ENCODE data around the gene ETS1.
A peak's percentile ranks its signal among the peaks of the same experiment; 100 is the strongest.

Gene ETS1

DNA sequence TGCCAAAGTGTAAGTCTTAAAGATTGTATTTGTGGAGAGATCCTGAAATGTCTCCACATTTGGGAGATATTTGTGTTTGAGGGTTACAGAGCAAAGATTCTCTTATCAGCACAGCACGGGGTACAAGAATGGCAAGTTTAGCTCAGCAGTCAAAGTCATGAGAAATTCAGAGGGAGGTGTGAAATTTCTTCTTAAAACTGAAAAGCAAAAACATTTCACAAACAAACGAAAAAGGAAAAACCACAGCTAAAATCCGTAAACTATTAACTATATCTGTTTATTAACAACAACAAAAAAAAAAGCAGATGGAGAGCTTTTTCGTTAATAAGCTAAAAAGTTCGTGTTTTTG is 40.9 kb upstream of the ETS1 start:
- Histone ChIP-seq H3K4me1 (peaks cover 56 to 100% (median 94%) of the 10 kb centered on the region in 10 experiments), H3K9me3 (replicated peaks in 1 of 11) (no peaks in the 10 kb centered on the region), H4K20me1 (no peaks in the 10 kb centered on the region), H3K4me2 (peak overlapping the region; percentile 59 to 88 (median 75); a peak in 21 of 22 replicates), H3K4me3 (no peak overlapping the region), H3K27ac (peak overlapping the region in 8 of 11 experiments; percentile 22 to 79 (median 64); a peak in 15 of 22 replicates), H3K9ac (peak overlapping the region in 7 of 11 experiments; percentile 5 to 63 (median 53); a peak in 12 of 22 replicates), H3K36me3 (no peaks in the 10 kb centered on the region), H3K27me3 (no peaks in the 10 kb centered on the region; a peak in 1 of 22 replicates)
- no peak for TF ChIP-seq Cebpa-rat (IDR thresholded peaks at IDR 0.05)

DNA sequence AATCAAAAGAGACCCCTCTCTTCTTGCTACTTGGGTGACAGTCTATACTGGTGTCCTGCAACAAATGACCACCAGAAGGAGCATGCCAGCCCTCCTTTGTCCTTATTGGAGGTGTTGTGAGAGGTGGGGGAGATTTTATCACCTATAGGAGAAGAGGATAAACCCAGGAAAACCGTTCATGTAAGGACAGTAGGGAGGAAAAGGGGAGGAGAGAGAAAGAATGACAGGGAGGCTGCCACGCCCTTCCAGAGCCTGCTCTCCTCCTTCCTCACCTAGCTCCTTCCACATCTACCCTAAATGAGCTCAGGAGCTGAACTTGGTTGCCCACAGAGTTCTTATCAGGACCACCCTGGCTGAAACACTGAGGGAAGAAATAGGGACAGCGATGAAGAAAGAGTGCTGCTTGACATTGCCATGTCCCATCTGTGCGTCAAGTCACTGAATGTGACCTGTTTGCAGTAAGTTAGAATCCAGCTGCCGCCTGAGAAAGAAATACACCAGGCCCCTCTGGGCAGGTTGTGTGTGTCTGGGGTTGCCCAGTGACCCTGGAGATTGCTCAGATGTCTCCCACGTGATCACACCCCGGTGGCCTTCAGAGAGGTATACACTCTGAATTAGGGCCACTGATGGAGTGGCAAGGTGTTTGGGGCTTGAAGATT is 40.4 kb upstream of the ETS1 start:
- H3K4me3 ChIP-seq = no peak overlapping the region
- no peaks in the 10 kb centered on the region for H3K9me3 ChIP-seq (replicated peaks in 1 of 11)
- H3K9ac ChIP-seq = peak overlapping the region in 7 of 11 experiments; percentile 5 to 63 (median 53); a peak in 11 of 22 replicates
- no peaks in the 10 kb centered on the region for H3K36me3 ChIP-seq
- peak overlapping the region in 8 of 11 experiments; percentile 22 to 79 (median 64); a peak in 15 of 22 replicates for H3K27ac ChIP-seq
- H4K20me1 ChIP-seq = no peaks in the 10 kb centered on the region
- H3K4me1 ChIP-seq = peaks cover 56 to 100% (median 96%) of the 10 kb centered on the region in 10 experiments
- H3K27me3 ChIP-seq = no peaks in the 10 kb centered on the region; a peak in 1 of 22 replicates
- peak overlapping the region; percentile 59 to 88 (median 75) for H3K4me2 ChIP-seq
- TF ChIP-seq Cebpa-rat (IDR thresholded peaks at IDR 0.05) = no peak

DNA sequence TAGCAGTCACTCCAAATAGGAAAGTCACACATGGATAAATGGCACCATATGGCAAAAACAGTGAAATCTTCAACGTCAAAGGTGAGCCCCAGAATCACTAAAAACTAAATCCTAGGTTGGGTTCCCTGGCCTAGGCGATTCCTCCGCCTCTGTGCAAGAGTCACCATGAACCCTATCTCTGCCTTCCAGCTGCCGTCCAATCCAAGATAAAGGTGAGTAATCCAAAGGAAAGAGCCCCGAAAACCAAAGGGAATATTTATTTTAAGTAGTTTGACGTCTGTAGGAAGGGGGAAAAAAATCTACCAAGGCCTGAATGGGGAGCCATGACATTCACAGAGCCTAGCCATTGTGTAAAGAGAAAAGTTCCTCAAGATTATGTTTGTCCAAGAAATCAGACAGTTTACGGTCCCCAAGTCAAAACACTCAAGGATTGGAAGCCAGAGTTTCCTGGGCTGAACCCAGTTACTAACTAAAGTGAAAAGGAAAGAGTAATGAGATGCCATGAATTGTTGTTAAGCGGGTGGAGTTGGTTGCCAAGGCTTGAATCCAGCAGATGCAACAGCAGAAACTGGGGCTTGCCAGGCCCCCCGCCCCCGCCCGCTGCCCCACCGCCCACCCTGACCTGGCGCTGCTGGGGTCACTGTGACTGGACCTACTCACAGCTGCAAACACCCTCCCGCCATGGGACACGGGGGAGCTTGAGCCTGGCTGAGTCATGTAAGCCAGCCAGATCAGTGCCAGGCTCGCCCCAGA is 39.7 kb upstream of the ETS1 start:
- no peak for TF ChIP-seq Cebpa-rat (IDR thresholded peaks at IDR 0.05)
- Histone ChIP-seq H3K4me3 (no peak overlapping the region), H3K27me3 (no peaks in the 10 kb centered on the region; a peak in 1 of 22 replicates), H3K4me1 (peaks cover 60 to 100% (median 96%) of the 10 kb centered on the region in 10 experiments), H3K9me3 (replicated peaks in 1 of 11) (no peaks in the 10 kb centered on the region), H3K4me2 (peak overlapping the region; percentile 59 to 88 (median 77)), H4K20me1 (no peaks in the 10 kb centered on the region), H3K9ac (peak overlapping the region in 3 of 11 experiments; percentile 40 to 63 (median 58); a peak in 4 of 22 replicates), H3K27ac (peak overlapping the region in 8 of 11 experiments; percentile 11 to 79 (median 70); a peak in 12 of 22 replicates), H3K36me3 (no peaks in the 10 kb centered on the region)

DNA sequence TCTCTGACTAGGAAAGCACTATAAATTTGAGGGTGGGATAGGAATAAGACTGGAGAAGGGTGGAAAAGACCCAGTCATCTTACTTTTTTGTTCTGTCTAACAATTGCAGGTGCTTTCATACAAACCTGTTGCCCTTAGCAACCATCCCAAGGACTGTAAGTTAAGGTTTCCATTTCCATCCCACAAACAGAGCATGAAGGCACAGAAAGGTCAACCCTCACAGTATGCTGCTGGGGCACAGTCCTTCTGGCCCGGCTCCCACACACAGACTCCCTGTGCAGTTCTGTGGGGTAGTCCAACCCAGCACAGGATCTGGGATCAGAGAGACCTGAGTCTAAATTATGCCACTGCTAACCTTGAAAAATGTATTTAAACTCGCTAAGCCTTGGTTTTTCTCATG is 38.4 kb upstream of the ETS1 start:
- Histone ChIP-seq H3K27ac (peak overlapping the region in 9 of 11 experiments; percentile 52 to 79 (median 73); a peak in 19 of 22 replicates), H3K27me3 (no peaks in the 10 kb centered on the region; a peak in 1 of 22 replicates), H3K4me3 (no peak overlapping the region), H4K20me1 (no peaks in the 10 kb centered on the region), H3K4me1 (peaks cover 69 to 100% (median 97%) of the 10 kb centered on the region in 10 experiments), H3K9me3 (replicated peaks in 1 of 11) (no peaks in the 10 kb centered on the region), H3K9ac (peak overlapping the region in 9 of 11 experiments; percentile 13 to 67 (median 54); a peak in 13 of 22 replicates), H3K36me3 (no peaks in the 10 kb centered on the region), H3K4me2 (peak overlapping the region; percentile 53 to 88 (median 77))
- no peak for TF ChIP-seq Cebpa-rat (IDR thresholded peaks at IDR 0.05)

DNA sequence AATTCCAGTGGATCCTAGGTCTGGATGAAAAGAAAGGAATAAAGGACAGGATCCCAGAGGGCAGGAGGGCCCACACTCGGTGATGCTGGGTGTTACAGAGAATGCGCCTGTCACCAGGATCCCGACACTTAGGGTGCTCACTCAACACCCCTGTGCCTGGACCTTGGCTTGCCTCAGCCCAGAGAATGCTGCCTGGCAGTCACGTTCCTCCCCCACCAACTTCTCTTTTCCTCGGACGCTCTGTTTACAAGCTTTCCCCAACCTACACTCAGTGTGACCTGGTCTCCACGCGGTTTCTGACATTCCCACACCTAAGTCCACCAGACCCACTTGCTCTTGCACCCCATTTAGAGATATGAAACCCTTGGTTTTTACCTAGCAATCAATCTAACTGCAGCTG is 38.0 kb upstream of the ETS1 start:
- Histone ChIP-seq H3K36me3 (no peaks in the 10 kb centered on the region), H3K4me2 (peak overlapping the region; percentile 53 to 88 (median 77)), H3K4me3 (no peak overlapping the region), H3K4me1 (peaks cover 70 to 100% (median 98%) of the 10 kb centered on the region in 10 experiments), H3K9me3 (replicated peaks in 1 of 11) (no peaks in the 10 kb centered on the region), H4K20me1 (no peaks in the 10 kb centered on the region), H3K9ac (peak overlapping the region in 9 of 11 experiments; percentile 13 to 67 (median 54); a peak in 15 of 22 replicates), H3K27ac (peak overlapping the region in 9 of 11 experiments; percentile 52 to 79 (median 73); a peak in 20 of 22 replicates), H3K27me3 (no peaks in the 10 kb centered on the region; a peak in 1 of 22 replicates)
- TF ChIP-seq Cebpa-rat (IDR thresholded peaks at IDR 0.05) = no peak

DNA sequence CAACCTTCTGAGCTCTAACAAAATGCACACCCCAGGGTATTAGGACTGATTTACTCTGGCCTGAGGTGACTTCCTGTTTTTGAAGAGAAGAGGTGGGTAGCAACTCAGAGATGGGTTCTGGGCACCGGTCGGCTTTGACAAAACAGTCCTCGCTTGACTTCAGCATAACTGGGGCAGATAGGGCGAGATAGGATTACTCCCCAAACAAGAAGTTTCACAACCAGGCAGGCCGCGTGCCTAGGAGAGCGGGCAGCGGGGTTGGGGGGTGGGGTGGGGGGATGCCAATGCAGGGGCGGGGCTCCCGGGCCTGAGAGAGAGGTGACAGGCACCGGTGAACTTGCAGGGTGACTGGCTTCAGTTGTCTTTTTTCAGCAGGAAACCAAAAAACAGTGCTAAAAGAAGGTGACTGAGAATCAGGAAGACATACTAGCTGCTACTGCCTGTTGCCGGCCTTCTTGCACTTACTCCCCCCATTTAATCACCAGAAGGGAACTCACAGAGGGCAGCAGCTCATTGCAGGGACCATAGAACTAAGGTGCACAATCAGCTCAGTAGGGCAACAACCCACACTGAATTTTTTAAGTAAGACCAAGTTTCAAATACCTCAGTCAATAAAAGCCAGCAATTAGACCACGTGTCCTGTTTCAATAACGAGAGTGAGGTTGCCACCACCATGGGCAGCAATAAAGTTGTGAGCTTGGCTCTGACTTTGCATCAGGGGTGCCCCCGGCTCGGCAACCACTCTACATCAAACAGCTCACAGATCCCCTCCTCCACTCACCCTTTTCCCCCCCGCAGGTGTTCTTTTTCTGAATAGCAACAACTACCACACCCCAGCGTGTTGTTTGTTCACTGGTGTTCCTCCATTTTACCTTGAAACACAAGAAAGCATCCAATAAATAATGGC is 37.2 kb upstream of the ETS1 start:
- Histone ChIP-seq H3K9ac (peak overlapping the region in 9 of 11 experiments; percentile 14 to 67 (median 54); a peak in 15 of 22 replicates), H4K20me1 (no peaks in the 10 kb centered on the region), H3K27me3 (no peaks in the 10 kb centered on the region; a peak in 1 of 22 replicates), H3K27ac (peak overlapping the region in 9 of 11 experiments; percentile 52 to 79 (median 73); a peak in 20 of 22 replicates), H3K36me3 (no peaks in the 10 kb centered on the region), H3K9me3 (replicated peaks in 1 of 11) (no peaks in the 10 kb centered on the region), H3K4me1 (peaks cover 71 to 100% (median 99%) of the 10 kb centered on the region in 10 experiments), H3K4me3 (peak overlapping the region in 1 of 10 experiments; percentile 6; a peak in 1 of 20 replicates), H3K4me2 (peak overlapping the region; percentile 53 to 88 (median 77))
- TF ChIP-seq Cebpa-rat (IDR thresholded peaks at IDR 0.05) = no peak

DNA sequence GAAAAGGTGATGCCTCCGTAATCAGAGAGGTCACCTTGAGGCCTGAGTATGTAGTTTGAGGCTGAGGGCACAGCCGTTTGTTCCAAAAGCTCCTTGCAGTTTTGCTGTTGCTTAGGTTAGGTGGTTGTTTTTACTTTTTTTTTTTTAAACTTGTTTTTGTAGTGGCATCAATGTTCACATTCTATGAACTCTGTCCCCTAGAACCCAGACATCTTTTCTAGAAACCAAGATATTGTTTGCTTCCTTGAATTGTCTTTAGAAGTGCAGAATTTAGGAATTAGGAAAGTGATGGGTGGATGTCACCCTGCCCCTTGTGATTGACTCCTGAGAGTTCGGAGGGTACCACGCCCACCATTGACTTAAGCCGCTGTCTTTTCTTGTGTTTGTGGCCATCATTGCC is 35.7 kb upstream of the ETS1 start:
- Histone ChIP-seq H3K4me3 (no peak overlapping the region), H4K20me1 (no peaks in the 10 kb centered on the region), H3K4me1 (peaks cover 57 to 100% (median 98%) of the 10 kb centered on the region in 10 experiments), H3K9ac (0 out of 22 replicates have a peak overlapping the region, but pooled peaks of 2 of the 11 experiments have one; percentile 38 to 55), H3K4me2 (peak overlapping the region in 9 of 11 experiments; percentile 19 to 88 (median 76); a peak in 16 of 22 replicates), H3K27me3 (no peaks in the 10 kb centered on the region; a peak in 1 of 22 replicates), H3K36me3 (no peaks in the 10 kb centered on the region), H3K9me3 (replicated peaks in 1 of 11) (no peaks in the 10 kb centered on the region), H3K27ac (peak overlapping the region in 6 of 11 experiments; percentile 4 to 79 (median 74); a peak in 8 of 22 replicates)
- TF ChIP-seq Cebpa-rat (IDR thresholded peaks at IDR 0.05) = no peak
